Activated T-cell treated with anti-CD3 and anti-CD28 coated beads, Interleukin-2, amount 50 U/mL, for 72 hours (primary cell): Measurements from ENCODE around the gene LTA. TPM values are rescaled to one million over a fixed set of nuclear protein-coding genes. Genes with fewer than 3 reads are reported as not detected.
A peak's percentile ranks its signal among the peaks of the same experiment; 100 is the strongest.

Source experiments
- ATAC-seq, 2 donors: fragments of 150-1000 bp; cut with Tn5 transposase; replicated peaks in 1 of 2; 2 replicates each; pipeline ENCODE4 v1.10.0; 2021; ENCODE audit warnings: moderate library complexity in 2 of 2, mild to moderate bottlenecking in 1 of 2
- DNase-seq, 2 donors: peaks; one replicate each; pipeline ENCODE4 v3.0.0; 2021 to 2022; ENCODE audit warnings: mixed read lengths in 1 of 2
- H3K27ac Mint-ChIP-seq: one replicate; pipeline ENCODE4 v1.8.0; 2022; ENCODE audit warnings: mild to moderate bottlenecking, moderate library complexity, mixed read lengths
- H3K27me3 Mint-ChIP-seq: one replicate; pipeline ENCODE4 v1.8.0; 2022; ENCODE audit warnings: low read depth, mixed read lengths
- H3K36me3 Mint-ChIP-seq, 2 donors: one replicate each; pipeline ENCODE4 v1.8.0; 2022; ENCODE audit warnings: mixed read lengths in 2 of 2, mild to moderate bottlenecking in 1 of 2; ENCODE audit not compliant: insufficient read depth in 2 of 2
- H3K4me1 Mint-ChIP-seq: one replicate; pipeline ENCODE4 v1.8.0; 2022; ENCODE audit warnings: low read depth, mixed read lengths
- H3K4me3 Mint-ChIP-seq, 2 donors: one replicate each; pipeline ENCODE4 v1.8.0; 2022; ENCODE audit warnings: mild to moderate bottlenecking in 2 of 2, mixed read lengths in 2 of 2, moderate library complexity in 2 of 2
- H3K9me3 Mint-ChIP-seq, 2 donors: one replicate each; pipeline ENCODE4 v1.8.0; 2022; ENCODE audit warnings: mixed read lengths in 2 of 2
- total RNA-seq, 2 donors: library from RNA; stranded (reverse); gene quantifications; one replicate each; pipeline ENCODE4 v1.2.3, GENCODE V29; 2022

LTA gene
- total RNA-seq, 2 donors from 2014 or later: 77.2 to 110 TPM

DNA sequence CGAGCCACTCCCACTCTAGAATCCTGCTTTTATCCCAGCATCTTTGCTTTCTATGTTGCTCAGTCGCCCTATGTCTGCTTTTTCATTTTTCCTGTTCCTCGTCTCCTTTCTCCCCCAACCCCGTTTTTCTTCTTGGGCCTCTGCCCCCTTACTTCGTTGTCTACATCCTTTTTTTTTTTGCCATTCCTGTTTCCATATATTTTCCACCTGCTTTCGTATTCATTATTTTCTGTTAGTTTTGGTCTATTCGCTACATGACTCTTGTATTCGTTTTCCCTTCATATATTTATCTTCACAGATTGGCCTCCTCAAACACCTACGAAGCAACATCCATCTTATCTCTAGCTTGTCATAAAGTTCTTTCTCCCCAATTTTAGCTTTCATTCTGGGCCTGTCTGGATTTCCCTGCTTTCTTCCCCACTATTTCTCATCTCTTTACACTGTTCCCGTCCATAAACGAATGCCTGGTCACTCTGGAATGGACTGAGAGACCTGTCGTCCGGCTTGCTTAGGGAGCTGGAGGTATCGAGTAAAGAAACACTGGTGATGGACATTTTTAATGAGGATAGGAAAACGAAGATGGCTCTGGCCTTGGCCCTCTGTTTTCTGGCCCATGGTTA lies 49.3 kb downstream of the LTA start:
- H3K4me3 Mint-ChIP-seq: peak overlapping the region; percentile 85 to 97
- DNase-seq: no peak
- no peak for ATAC-seq
- peak overlapping the region; percentile 98 for H3K27ac Mint-ChIP-seq
- no peaks in the 10 kb centered on the region for H3K27me3 Mint-ChIP-seq
- peaks cover 45% of the 10 kb centered on the region for H3K4me1 Mint-ChIP-seq
- H3K36me3 Mint-ChIP-seq: peaks cover 18 to 39% of the 10 kb centered on the region in 2 donors
- H3K9me3 Mint-ChIP-seq: no peaks in the 10 kb centered on the region

DNA sequence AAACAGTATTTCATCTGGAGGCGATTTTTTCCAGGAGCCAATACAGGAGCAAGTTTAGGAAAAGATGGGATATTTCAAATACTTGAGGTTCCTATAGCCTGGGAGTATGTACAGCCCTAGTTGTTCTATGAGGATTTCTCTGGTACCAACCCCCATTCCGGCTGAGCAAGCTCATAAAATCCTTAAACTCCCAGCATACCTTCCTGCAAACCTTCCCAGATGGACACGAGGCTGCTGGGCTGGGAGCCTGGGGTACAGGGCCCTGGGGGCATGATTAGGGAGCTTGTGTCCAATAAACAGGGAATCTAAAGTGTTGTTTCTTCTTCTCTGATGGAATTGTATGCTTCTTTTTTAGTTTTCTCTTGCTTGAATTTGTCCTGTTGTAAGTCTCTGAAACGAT lies 49.9 kb downstream of the LTA start:
- Mint-ChIP-seq H3K27ac (peak overlapping the region; percentile 98), H3K9me3 (no peaks in the 10 kb centered on the region), H3K36me3 (peaks cover 20 to 41% of the 10 kb centered on the region in 2 donors), H3K27me3 (no peaks in the 10 kb centered on the region), H3K4me3 (peak overlapping the region; percentile 85 to 97), H3K4me1 (peaks cover 39% of the 10 kb centered on the region)
- DNase-seq: no peak
- ATAC-seq: no peak

DNA sequence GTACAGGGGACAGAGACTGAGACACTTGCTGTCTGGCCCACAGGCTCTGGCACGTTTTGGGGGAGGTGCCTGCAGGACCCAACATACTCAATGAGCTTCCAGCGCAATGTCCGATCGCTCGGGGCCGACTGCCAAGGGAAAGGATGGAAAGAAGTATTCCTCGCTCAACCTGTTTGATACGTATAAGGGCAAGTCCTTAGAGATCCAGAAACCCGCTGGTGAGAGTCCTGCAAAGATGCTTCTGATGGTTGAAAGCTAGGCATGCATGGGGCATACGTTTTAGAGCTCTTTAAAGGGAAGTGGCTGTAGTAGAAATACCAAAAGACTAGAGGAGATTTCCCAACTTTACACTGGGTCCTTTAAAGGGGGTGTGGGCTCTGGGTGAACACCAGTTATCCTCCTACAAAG lies 50.6 kb downstream of the LTA start:
- no peaks in the 10 kb centered on the region for H3K9me3 Mint-ChIP-seq
- H3K36me3 Mint-ChIP-seq: peaks cover 26 to 48% of the 10 kb centered on the region in 2 donors
- no peaks in the 10 kb centered on the region for H3K27me3 Mint-ChIP-seq
- peak overlapping the region; percentile 85 to 97 for H3K4me3 Mint-ChIP-seq
- H3K27ac Mint-ChIP-seq: peak overlapping the region; percentile 98
- peaks cover 33% of the 10 kb centered on the region for H3K4me1 Mint-ChIP-seq
- DNase-seq: no peak
- no peak for ATAC-seq

Other genes with a start within 250 kb of the LTA start
- gene HLA-B, start 215.1 kb upstream of the LTA start, total RNA-seq: 1,000 to 10,000 TPM; 3,527 to 3,556 TPM
- 1 to 10 TPM; 4.6 to 9.5 TPM for gene MICA, start 168.7 kb upstream of the LTA start, total RNA-seq
- 10 to 100 TPM; 18.7 to 22.3 TPM for gene MICB, start 74.1 kb upstream of the LTA start, total RNA-seq
- gene MCCD1, start 43.3 kb upstream of the LTA start, total RNA-seq: not detected
- gene DDX39B, start 30.3 kb upstream of the LTA start, total RNA-seq: 100 to 1,000 TPM; 567 to 644 TPM
- gene ATP6V1G2, start 25.7 kb upstream of the LTA start, total RNA-seq: 1 to 10 TPM; 4.1 to 5.6 TPM
- 10 to 100 TPM; 28.0 to 36.6 TPM for gene NFKBIL1, start 24.7 kb upstream of the LTA start, total RNA-seq
- gene TNF, start 3.3 kb downstream of the LTA start, total RNA-seq: 10 to 100 TPM; 30.7 to 57.8 TPM
- 10 to 100 TPM; 43.4 to 61.8 TPM for gene LTB, start 10.1 kb downstream of the LTA start, total RNA-seq
- gene LST1, start 14.0 kb downstream of the LTA start, total RNA-seq: 10 to 100 TPM; 24.6 to 27.0 TPM
- 10 to 100 TPM; 15.0 to 24.7 TPM for gene NCR3, start 20.7 kb downstream of the LTA start, total RNA-seq
- gene AIF1, start 42.9 kb downstream of the LTA start, total RNA-seq: 10 to 100 TPM; 68.7 to 98.1 TPM
- 100 to 1,000 TPM; 260 to 285 TPM for gene PRRC2A, start 48.4 kb downstream of the LTA start, total RNA-seq
- 100 to 1,000 TPM; 265 to 272 TPM for gene BAG6, start 80.4 kb downstream of the LTA start, total RNA-seq
- 1 to 10 TPM; 5.0 to 6.0 TPM for gene APOM, start 83.6 kb downstream of the LTA start, total RNA-seq
- 10 to 100 TPM; 21.1 to 22.5 TPM for gene C6orf47, start 88.5 kb downstream of the LTA start, total RNA-seq
- gene GPANK1, start 92.7 kb downstream of the LTA start, total RNA-seq: 10 to 100 TPM; 30.3 to 37.7 TPM
- gene CSNK2B, start 93.8 kb downstream of the LTA start, total RNA-seq: 100 to 1,000 TPM; 208 to 209 TPM
- gene LY6G5B, start 97.7 kb downstream of the LTA start, total RNA-seq: 10 to 100 TPM; 21.3 to 26.9 TPM
- 1 to 10 TPM; 2.3 to 6.9 TPM for gene LY6G5C, start 108.8 kb downstream of the LTA start, total RNA-seq
- 10 to 100 TPM; 48.9 TPM for gene ABHD16A, start 131.0 kb downstream of the LTA start, total RNA-seq
- not detected for gene LY6G6F, start 134.6 kb downstream of the LTA start, total RNA-seq
- gene LY6G6D, start 143.1 kb downstream of the LTA start, total RNA-seq: not detected
- under 1 TPM; 0.25 to 0.67 TPM for gene LY6G6C, start 149.5 kb downstream of the LTA start, total RNA-seq
- gene MPIG6B, start 151.1 kb downstream of the LTA start, total RNA-seq: under 1 TPM in 1 of 2 donors, not detected in 1; 0.10 TPM
- 10 to 100 TPM; 19.0 to 19.6 TPM for gene DDAH2, start 157.0 kb downstream of the LTA start, total RNA-seq
- gene CLIC1, start 164.2 kb downstream of the LTA start, total RNA-seq: 100 to 1,000 TPM; 253 to 318 TPM
- gene MSH5, start 167.7 kb downstream of the LTA start, total RNA-seq: 10 to 100 TPM; 84.9 to 98.4 TPM
- 10 to 100 TPM; 15.7 to 18.0 TPM for gene SAPCD1, start 190.4 kb downstream of the LTA start, total RNA-seq
- gene VWA7, start 205.0 kb downstream of the LTA start, total RNA-seq: 1 to 10 TPM; 3.3 to 3.4 TPM
- gene VARS1, start 223.5 kb downstream of the LTA start, total RNA-seq: 100 to 1,000 TPM in 1 of 2 donors, 10 to 100 TPM in 1; 91.3 to 101 TPM
- 100 to 1,000 TPM; 122 to 123 TPM for gene LSM2, start 234.7 kb downstream of the LTA start, total RNA-seq
- 1 to 10 TPM; 2.9 to 3.1 TPM for gene HSPA1L, start 243.0 kb downstream of the LTA start, total RNA-seq
- gene HSPA1A, start 243.3 kb downstream of the LTA start, total RNA-seq: 10 to 100 TPM; 16.5 to 37.6 TPM